ENCODE data around the gene SMIM43.
"Not testable (repeated sequence)": the region's sequence is repeated elsewhere in the genome, so short reads cannot be mapped to it uniquely, and the experiment has no call there.

Gene SMIM43

DNA sequence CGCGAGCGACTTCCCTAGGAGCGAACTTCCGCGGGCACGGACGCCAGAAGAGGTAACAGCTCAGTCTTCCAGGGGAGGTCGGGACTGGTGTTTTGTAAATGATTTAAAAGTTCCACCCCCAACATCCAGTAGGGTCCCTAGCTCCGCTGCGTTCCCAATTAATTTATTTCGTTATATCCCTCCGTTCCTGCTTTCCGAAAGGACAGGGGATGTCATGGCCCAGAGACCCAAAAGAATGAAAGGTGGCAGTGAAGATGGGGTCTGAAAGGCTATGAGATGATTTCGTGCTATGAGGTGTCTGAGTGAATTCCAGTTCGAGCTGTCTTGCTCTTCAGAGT lies 373 bp upstream of the SMIM43 start:
- in situ Hi-C loops (cut with MboI; ENCODE audit: low sequenced_read_pairs, unreplicated experiment), result no loop called here
- no peak for TF ChIP-seq CTCF (IDR thresholded peaks at IDR 0.05; ENCODE audit: borderline replicate concordance, control extremely low read depth, extremely low read depth, insufficient read depth, missing control alignments)
- DNase-seq (ENCODE audit: low spot score), result no peak

- in situ Hi-C loops (cut with MboI; ENCODE audit: low sequenced_read_pairs, unreplicated experiment), result no loop called here
- DNase-seq (ENCODE audit: low spot score), result no peak
- TF ChIP-seq CTCF (IDR thresholded peaks at IDR 0.05; ENCODE audit: borderline replicate concordance, control extremely low read depth, extremely low read depth, insufficient read depth, missing control alignments), result no peak
These were observed 662 bp downstream of the SMIM43 start for GRCh38 chr4:121764303-121764701.

DNA sequence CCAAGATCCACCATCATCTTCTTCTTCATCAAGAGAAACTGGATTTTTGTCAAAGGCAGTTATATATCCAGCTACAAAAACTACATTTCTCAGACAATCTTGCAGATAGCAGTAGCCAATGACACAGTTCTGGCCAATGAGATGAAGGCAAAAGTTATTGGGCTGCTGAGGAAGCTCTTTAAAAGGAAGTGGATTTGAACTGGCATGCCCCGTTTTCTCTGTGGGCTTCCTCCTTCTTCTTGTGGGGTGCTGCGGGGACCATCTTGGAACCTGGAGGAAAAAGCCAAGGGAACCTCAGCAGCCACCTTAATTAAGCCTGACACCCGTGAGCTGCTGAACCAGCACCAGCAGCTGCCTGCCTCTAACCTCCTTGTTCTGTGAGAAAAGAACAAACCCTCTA lies 4.8 kb downstream of the SMIM43 start:
- in situ Hi-C loops (cut with MboI; ENCODE audit: low sequenced_read_pairs, unreplicated experiment), result no loop called here
- no peak for TF ChIP-seq CTCF (IDR thresholded peaks at IDR 0.05; ENCODE audit: borderline replicate concordance, control extremely low read depth, extremely low read depth, insufficient read depth, missing control alignments)
- no peak for DNase-seq (ENCODE audit: low spot score)

GRCh38 chr4:121758925-121759568 lies 5.9 kb downstream of the SMIM43 start:
- no peak for DNase-seq (ENCODE audit: low spot score)
- no peak for TF ChIP-seq CTCF (IDR thresholded peaks at IDR 0.05; ENCODE audit: borderline replicate concordance, control extremely low read depth, extremely low read depth, insufficient read depth, missing control alignments)
- in situ Hi-C loops (cut with MboI; ENCODE audit: low sequenced_read_pairs, unreplicated experiment), result no loop called here

DNA sequence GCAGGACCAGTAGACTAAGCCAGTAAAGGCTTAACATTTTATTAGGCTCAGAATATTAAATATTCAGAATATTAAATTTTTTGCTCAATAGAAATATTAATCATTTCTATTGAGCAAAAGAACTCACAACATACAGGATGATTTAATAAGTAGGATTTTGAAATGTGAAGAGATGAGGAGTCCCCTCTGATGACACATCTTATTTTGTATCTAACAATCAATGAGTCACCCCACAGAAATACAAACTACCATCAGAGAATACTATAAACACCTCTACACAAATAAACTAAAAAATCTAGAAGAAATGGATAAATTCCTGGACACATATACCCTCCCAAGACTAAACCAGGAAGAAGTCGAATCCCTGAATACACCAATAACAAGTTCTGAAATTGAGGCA lies 12.8 kb downstream of the SMIM43 start:
- DNase-seq (ENCODE audit: low spot score); in situ Hi-C loops (cut with MboI; ENCODE audit: low sequenced_read_pairs, unreplicated experiment): not testable (repeated sequence)

- in situ Hi-C loops (cut with MboI; ENCODE audit: low sequenced_read_pairs, unreplicated experiment), result no loop called here
- DNase-seq (ENCODE audit: low spot score), result no peak
- no peak for TF ChIP-seq CTCF (IDR thresholded peaks at IDR 0.05; ENCODE audit: borderline replicate concordance, control extremely low read depth, extremely low read depth, insufficient read depth, missing control alignments)
These were observed 15.7 kb downstream of the SMIM43 start for GRCh38 chr4:121749225-121749624.

DNA sequence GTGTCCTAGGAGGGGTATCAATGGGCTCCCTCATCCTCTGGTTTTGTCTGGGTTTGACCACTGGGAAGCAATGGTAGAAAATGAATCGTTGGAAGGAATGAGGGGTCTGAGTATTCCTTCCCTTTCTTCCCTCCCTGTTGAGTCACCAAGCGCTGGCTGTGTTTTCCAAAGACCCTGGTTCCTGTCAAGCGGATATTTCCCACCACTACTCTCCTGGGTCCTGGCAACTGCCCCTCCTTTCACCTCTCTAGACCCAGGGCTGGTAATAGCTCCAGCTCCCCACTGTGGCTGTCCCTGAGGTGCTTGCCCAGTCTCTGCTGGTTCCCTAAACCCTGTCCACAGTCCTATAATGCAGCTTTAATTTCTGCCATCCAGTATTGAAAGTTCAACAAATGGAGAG lies 22.2 kb downstream of the SMIM43 start:
- TF ChIP-seq CTCF (IDR thresholded peaks at IDR 0.05; ENCODE audit: borderline replicate concordance, control extremely low read depth, extremely low read depth, insufficient read depth, missing control alignments), result no peak
- in situ Hi-C loops (cut with MboI; ENCODE audit: low sequenced_read_pairs, unreplicated experiment), result no loop called here

More for the DNA sequence above, 22.2 kb downstream of the SMIM43 start:
- no peak for DNase-seq (ENCODE audit: low spot score)
